ENCODE results near the gene IL17B. TPM values are rescaled to one million over a fixed set of nuclear protein-coding genes. Genes with fewer than 3 reads are reported as not detected.

Gene IL17B
- total and polyA plus RNA-seq, 2 of the 8 experiments (the other 6 are each of a cell fraction or from before 2014, with no cell fraction given): 0.18 TPM; not detected in 1

DNA sequence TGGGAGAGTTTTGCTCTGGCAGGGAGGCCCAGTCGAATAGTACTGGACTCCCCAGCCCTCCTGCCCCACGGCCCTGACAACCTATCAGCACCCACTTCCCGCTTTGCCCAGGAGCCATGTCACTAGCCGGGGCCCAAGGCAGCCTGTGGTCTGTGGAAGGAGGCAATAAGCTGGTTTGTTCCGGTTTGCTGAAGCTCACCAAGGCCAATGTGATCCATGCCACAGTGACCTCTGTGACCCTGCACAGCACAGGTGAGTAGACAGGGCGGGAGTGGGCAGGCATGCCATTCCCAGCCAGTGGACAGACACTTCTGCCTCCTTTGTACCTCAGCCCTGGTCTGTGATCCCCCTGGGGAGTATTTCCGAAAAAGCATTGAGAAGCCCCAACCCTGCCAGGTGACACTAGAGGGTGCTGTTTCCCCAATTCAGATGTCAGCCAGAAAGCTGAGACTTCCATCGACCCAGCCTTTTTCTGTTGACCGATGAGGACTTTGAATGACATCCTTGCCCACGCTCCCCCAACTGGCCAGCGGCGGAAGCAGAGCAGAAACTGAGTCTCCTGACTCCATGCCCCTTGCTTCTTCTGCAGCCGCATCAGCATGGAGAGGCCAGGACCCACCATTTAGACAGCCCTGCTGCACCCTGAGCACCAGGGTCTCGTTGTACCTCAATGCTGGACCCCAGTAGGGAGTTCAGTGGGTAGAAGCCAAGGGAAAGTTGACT, 11.7 kb downstream of the IL17B start (continued):
- TF ChIP-seq GABPA (IDR thresholded peaks at IDR 0.05; ENCODE audit: borderline replicate concordance, insufficient read depth, low read length) (0 out of 2 replicates have a peak, but pooled peaks have one; percentile 31), JUND (IDR thresholded peaks at IDR 0.05; ENCODE audit: low read length) (peak; percentile 40; the same call in 1 of the 2 replicates), TBP (IDR thresholded peaks at IDR 0.05; ENCODE audit: low read depth, low read length) (no peak), CBX8 (IDR thresholded peaks at IDR 0.05; ENCODE audit: borderline replicate concordance, low read depth, low read length) (no peak), EP300 (IDR thresholded peaks at IDR 0.05; ENCODE audit: borderline replicate concordance in 1 of 2, low read depth in 2 of 2, low read length in 2 of 2) (no peak), BRCA1 (IDR thresholded peaks at IDR 0.05; ENCODE audit: low read depth, low read length) (no peak), ASH2L (IDR thresholded peaks at IDR 0.05; ENCODE audit: low read length) (no peak), GTF2F1 (IDR thresholded peaks at IDR 0.05; ENCODE audit: borderline replicate concordance, low read depth, low read length) (no peak), JUN (IDR thresholded peaks at IDR 0.05; ENCODE audit: low read depth, low read length) (no peak), RNF2 (IDR thresholded peaks at IDR 0.05; ENCODE audit: borderline replicate concordance, low read depth, low read length, missing control alignments, poor library complexity, severe bottlenecking) (no peak)

Data from H1 (cell line).